Activated CD4-positive, alpha-beta T cell treated with anti-CD3 and anti-CD28 coated beads, Interleukin-2, amount 50 U/mL, for 48 hours (primary cell): ENCODE data around the gene RAB11FIP2.

ENCODE experiments used
- DNase-seq, 2 experiments: peaks; one replicate each; pipeline ENCODE4 v3.0.0-alpha.2; 2020

Gene RAB11FIP2

DNA sequence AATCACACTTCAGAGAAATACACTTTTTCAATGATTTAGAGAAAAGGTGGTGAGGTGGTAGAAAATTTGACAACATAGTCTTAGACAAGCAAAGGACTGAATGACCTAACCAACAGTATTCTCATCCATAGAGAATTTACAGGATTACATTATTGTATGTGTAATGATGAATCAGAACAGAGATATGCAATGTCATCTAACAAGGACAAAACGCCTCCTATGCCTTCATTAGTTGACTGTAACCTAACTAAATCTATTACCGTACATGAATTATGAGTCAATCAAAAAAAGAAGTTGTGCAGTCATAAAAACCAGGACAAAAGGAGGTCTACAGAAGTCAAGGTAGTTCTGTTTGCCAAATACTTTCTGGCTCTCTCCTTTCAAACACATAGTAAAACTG is 66.5 kb downstream of the RAB11FIP2 start:
- DNase-seq, result no peak

DNA sequence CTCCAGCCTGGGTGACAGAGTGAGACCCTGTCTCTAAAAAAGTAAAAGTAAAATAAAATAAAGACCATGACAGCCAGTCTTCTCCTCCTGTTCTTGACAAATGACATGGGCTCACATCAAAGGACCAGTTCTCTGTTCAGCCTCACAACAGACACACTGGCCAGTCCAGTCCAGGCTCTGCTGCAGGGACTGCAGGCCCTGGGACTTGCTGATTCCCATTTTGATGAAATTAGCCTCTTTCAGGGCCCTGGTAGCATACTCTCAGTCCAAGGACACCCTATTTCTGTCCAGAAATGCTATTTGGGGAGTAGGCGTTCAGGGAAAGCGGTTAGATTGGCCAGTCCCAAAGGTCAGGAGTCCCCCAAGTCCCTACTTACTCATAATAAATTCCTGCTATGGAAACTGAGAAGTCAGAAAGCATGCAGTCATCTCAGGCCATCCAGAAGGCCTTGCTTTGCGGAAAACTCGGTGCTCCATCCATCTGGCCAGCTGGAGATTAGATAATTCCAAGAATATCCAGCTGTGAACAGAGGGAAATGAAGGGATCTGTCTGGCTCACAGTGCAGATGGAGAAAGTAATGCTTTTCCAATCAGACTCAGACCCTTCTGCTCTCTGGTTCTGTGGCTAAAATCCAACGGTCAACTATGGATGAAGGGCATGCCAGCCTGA is 74.4 kb downstream of the RAB11FIP2 start:
- no peak for DNase-seq

DNA sequence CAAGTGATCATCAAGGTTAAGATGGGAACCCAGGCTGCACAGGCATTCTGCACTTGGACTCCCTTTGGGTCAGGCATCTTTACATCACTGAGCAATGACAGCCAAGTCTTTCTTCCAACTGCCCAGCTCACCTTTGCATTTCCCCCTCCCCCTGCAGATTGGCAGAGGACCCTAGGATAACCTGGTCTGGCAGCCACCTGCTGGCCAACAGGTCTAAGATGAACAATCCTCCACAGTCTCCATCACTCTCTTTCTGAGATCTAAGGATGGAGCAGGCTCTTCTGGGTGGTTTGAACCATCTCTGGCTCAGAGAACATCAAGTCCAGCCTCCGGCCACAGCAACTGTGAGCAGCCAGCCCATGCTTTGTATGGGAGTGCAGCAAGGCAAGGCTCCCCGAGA is 75.8 kb downstream of the RAB11FIP2 start:
- no peak for DNase-seq

DNA sequence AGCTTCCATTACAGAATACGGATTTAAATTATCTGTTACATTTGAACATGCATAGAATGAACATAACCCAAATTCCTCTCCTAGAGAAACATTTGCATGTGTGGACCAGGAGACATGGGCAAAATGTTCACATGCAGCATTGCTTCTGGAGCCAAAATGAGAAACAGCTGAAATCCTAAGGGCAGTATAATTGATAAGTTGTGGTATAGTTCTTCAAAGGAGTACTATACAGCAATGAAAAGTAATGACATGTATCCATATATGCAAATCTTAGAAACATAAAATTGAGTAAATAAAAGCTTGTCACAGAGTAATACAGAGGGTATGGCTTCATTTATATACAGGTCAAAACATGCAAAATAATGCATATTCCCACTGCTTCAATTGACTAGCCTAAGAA is 77.1 kb downstream of the RAB11FIP2 start:
- DNase-seq, result no peak

DNA sequence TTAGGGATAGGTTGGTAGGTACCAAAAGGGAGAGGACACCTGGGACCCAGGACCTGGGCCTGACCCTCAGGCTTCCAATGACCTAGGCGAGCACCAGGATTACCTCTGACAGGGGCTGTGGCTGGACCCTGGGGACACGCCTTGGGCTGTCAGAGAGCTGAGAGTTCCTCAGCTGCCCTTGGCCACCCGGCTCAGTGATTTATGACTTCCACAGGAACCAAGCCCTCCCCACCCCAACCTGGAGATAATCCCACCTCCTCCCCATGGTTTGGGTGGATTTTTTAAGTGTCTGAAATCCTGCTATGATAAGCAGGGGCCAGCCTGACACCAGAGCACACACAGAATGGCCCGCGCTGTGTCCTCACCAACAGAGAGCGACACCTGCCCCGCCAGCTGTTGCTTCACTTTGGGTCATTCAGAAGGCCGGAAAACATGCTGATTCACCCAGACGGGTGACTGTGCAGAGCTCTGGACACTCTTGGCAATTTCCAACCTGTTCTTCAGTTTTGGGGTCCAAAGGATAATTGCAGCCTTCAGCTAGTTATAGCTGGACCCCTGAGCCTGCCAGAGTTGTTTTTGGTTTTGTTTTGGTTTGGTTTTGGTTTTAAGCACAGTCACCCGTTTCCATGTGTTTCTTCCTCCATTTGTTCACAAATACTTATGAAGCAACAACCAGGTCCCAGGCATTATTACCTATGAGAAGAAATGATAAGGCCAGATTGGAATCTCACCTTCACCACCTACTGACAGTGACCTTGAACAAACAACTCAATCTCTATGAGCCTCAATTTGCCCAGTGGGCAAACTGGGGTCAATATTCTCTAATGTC is 78.2 kb downstream of the RAB11FIP2 start:
- no peak for DNase-seq

DNA sequence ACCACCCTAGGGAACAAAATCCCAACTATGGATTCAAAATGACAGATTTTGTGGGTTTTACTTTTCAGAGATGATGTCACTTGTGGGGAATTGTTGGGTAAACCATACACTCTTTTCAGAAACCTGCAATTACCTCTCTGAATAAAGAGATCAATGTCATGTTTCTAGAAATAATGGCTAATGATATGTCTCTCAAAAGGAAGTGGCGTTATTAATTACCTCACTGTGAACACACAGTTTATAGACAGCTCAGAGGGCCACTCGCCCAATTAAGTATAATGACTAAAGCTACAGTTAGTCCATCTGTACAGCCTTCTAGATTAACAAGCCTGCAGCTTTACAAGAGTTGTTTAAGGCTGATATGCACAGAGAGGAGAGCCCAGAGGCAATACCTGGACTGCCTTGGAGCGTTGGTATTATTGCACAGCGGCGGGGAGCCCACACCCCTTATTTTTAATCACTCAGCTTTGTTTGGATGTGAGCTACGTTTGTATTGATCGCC is 79.5 kb downstream of the RAB11FIP2 start:
- DNase-seq, result no peak

DNA sequence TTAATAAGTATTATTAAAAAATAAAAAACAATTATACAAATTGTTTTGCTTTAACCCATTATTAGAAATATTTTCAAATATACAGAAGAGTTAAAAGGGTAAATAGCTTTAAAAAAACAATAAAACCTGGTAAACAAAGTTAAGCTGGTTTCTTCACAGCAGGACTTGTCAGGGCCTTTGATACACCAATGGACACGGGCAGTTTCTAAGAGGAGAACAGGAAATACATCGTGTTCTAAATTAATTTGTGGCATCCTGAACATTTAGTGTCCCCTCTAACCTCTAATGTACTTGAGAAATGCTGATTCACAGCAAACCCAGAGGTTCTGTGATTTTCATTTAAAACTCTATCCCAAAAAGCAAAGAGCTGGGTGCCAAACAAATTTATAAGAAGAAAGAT is 80.8 kb downstream of the RAB11FIP2 start:
- no peak for DNase-seq

DNA sequence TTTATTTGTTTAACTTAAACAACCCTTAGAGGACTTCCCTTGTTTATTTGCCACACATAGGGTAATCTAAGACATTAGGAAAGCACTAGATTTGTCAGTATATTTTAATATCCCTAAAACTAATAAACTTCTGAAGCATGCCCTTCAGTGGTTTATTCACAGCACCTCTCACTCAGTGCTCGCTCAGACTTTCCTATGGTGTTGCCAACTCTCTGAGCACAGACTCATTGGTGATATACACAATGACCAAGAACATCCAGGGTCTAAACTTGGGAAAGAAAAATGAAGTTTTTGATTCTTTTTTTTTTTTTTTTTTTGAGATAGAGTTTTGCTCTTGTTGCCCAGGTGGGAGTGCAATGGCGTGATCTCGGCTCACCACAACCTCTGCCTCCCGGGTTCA is 82.2 kb downstream of the RAB11FIP2 start:
- DNase-seq, result no peak

DNA sequence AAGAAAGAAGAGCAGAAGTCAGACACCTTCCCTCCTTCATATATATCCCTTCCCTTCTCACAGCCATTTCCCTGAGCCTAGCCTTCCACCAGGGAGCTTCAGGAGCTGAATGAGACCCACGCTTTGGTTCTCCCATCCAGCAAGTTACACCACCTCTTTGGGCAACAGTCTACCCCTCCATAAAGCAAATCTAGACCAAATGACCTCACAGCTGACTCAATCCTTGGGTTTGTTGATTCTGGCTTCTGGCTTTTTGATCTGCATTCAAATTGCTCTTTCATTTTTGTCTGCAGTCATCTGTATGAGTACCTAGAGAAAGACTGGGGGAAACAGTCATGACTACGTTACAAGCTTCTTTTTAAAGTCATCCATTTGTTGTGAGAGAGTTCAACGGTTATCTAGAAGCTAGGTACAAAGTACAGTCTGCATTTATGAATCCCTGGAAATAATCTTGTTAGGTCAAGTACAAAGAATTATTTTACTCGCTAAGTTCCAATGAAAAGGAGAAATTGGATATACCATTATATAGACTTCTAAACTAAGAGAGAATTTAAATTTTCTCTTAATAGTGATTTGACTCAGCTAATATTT is 86.3 kb downstream of the RAB11FIP2 start:
- DNase-seq, result no peak

DNA sequence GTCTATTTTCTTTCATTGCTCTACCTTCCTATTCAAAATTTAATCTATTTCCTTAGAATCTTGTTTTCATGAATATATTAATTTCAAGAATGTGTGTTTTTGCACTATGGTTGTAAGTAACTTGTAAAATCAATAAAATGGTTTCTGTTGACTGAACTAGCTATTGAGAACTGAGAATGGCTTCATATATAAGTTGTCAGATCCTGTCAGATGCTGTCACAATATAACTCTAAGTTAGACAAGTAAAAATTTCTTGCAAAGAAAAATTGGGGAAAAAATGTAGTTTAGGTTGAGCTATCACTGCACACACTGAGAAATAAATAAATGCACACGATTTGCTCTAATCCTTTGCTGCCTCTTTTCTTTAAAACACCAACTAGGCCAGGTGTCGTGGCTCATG is 89.8 kb downstream of the RAB11FIP2 start:
- DNase-seq, result no peak

DNA sequence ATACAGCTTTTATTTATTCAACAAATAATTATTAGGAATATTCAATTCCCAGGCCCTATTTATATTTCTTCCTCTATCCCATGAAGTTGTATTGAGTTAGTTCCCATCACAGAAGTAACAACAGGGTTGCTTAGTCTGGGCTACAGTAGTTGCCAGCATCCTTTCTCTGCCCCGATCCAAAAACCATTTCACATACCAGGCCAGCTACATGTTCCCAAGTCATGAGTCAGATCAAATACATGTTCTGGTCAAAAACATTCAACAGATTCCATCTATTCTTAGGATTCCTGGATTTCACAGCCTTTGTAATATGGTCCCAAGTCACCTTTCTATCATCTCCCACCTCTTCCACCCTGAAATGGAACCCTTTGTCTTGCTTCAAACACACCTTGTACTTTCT is 91.6 kb downstream of the RAB11FIP2 start:
- no peak for DNase-seq
